ENCODE measurements around the gene LMX1A.

Gene LMX1A

DNA sequence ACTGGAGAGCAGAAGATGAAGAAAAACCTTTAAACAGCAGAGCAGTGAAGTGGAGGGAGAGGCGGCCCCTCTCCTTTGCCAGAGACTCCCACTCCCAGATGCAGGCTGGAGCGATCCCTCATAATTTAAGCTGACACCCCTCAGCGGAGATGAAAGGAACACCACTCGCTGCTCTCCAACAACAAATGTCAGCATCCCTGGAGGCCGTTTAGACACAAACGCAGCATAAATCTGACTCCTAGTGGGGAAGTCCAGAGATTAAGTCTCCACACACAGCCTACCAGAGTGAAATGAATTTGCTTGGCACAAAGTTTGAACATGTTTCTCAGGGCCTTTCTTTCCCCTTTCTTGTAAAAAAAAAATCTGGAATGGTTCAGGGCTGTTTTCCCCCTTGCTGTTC lies 137.8 kb downstream of the LMX1A start:
- no peak for DNase-seq (ENCODE audit: low read depth)

DNA sequence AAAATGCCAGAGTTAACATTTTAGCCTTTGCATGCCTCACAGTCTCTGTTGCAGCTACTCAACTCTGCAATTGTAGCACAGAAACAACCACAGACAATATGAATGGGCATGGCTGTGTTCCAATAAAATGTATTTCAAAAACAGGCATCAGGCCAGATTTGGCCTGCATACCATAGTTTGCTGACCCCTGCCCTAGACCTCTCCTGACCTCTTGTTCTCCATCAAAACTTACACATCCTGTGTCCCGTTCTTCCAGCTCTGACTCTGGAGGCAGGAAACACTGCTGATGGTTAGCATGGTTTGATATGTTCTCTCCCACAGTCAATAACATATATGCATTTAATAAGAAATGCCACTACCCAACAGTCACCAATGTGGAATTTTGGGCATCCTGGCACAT lies 138.6 kb downstream of the LMX1A start:
- no peak for DNase-seq (ENCODE audit: low read depth)

DNA sequence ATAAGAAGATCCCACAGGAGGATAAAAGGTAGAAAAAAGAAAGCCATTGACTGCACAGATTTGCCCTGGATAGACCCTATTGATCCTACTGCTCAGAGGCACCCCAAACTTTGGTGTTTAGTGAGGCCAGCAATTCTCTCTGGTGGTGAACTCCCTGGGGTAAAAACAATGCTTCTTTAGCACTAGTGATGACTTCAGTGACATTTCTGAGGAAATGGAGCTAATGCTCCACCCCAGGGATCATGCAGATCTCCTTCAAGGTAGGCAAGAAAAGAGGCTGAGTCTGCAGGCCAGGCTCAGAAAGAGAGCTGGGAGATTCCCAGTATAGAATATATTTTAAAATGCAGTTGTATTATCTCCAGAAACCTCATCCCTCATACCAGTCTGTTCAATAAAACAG lies 140.3 kb downstream of the LMX1A start:
- DNase-seq (ENCODE audit: low read depth), result no peak

DNA sequence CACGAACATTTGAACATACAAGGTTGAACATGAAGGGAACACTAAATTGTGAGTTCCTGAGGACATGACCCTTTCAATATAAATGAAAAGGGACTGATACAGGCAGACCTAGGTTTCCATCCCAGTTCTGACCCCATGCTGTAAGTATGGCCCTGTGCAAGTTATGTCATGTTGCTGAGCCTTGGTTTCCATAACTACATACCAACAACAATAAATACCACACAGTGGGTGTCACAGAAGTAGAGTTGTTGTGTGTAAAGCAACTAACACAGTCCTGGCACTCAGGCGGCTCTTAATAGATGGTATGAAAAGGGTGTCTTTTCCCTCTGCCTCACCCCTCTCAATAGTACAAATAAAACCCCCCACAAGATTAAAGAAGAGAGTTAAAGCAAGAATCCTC lies 140.8 kb downstream of the LMX1A start:
- no peak for DNase-seq (ENCODE audit: low read depth)

DNA sequence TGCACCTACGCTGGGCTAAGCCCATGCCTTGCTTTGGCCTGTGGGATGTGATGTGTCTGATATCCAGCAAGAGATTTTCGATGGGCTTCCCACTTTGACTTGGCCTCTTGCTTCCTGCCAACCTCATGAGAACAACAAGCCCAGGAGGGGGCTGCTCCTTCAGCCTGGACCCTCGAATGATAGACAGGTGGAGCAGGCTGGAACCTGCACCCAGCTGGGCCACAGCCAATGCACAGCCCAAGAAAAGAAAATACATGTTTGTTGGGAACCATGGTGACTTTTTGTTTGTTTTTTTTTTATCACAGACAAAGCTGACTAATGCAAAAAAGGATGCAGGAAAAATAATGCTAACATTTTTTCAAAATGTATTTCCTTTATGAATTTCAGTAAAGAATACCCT lies 144.3 kb downstream of the LMX1A start:
- no peak for DNase-seq (ENCODE audit: low read depth)

DNA sequence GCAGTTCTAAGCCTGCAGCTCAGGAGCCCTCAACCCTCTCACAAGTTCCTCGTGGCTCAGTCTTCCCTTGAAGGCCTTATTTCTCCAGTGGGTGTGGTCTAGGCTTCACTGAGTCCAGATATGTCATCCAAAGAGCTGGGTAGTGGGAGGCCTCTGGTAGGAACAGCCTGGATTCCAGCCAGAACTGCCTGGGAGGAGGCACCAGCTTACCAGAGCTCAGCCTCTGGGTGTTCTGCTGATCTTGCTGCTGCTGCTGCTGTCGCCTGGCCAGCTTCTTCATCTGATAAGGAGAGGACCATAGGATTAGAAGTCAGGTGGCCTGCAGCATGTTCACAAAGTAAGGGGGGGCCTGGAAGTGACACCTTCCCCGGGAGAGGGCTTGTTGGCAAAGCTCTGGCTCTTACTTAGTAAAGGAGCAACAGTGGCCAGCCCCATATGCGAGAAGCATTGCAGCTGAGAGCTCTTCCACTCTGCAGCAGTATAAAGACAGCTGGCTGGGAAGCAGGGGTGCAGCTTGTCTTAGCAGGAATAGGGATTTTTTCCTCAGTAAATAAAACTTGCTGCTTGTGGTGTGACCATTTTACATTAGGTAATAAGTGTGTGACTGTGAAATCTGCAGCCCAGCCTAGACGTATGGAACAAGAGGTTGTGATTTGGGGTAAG lies 148.5 kb downstream of the LMX1A start:
- DNase-seq (ENCODE audit: low read depth), result no peak

DNA sequence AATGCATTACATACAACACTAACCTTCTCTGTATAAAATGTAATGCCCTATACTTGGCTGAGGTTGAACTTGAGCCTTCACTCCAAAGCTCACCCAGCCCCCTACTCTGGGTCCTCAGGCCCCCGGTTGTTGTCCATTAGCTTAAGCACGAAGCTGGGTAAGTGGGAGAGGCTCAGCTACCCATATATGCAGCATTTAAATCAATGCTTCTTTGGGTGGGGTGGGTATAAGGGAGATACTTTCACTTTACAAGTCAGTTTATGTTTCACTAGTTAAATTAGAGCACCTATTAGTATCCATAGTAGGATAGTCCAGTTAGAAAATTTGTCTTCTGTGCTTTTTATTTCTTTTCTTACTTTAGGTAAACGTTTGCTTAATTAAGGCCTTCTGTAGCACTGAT lies 151.4 kb downstream of the LMX1A start:
- DNase-seq (ENCODE audit: low read depth), result no peak

DNA sequence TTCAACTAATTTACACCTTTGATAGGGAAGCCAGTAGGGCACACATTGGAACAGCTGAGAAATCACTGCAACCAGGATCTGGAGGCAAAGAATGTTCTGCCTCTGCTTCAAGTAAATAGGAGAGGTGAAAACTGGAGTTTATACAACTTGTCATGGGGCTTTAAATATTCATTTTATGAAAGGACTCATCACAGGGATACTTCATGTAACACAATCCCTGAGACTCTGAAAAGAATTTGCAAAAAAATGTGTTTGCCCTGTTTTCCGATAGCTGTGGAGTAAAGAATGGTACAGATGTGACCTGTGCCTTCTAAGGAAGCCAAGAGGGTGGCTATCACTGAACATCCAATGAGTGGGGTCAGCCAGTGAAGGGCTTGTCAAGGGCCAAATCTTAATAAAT lies 152.0 kb downstream of the LMX1A start:
- no peak for DNase-seq (ENCODE audit: low read depth)

DNA sequence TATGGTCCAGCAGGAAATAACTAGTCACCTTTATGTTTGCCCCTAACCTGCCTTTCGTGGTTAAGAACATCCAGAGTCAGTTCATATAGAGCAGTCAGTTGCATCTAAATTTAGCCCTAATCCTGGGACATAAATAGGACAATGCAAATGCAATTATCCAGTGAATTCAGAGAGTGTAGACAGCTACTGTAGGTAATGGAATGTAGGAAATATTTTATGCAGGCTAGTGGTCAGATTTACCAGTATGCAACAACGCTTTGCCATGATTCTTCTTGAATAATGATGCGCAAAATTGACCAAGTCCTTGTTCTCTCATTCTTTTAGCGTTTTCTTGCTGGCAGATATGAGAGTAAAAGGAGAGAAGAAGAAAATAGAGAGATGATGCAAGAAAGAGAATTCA lies 165.4 kb downstream of the LMX1A start:
- DNase-seq (ENCODE audit: low read depth), result no peak

DNA sequence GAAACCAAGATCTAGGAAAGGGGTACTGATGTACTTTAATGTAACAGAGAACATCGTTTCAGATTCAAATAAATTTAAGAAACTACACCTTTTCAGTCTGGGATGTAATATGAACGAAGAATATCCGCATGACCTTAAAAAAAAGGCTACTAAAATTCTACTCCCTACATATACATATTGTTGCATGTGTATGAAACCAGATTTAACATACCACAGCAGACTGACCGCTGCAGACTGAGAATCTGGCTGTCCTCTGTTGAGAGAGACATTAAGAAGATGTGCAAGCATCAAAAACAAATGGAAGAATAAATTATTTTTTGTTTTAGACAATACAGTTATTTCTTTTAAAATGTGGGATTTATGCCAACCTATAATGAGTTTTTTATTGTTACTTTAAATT lies 166.6 kb downstream of the LMX1A start:
- no peak for DNase-seq (ENCODE audit: low read depth)

DNA sequence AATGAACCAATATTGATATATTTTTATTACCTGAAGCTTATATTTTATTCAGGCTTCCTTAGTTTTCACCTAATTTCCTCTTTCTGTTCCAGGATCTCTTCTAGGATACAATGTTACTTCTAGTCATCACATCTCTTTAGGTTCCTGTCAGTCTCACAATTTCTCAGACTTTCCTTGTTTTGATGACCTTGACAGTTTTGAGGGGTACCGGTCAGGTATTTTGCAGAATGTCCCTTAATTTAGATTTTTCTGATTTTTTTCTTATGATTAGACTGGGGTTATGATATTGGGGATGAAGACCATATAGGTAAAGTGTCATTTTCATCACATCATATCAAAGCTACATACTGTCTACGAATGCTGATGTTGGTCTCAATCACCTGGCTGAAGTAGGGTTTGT lies 167.5 kb downstream of the LMX1A start:
- no peak for DNase-seq (ENCODE audit: low read depth)

DNA sequence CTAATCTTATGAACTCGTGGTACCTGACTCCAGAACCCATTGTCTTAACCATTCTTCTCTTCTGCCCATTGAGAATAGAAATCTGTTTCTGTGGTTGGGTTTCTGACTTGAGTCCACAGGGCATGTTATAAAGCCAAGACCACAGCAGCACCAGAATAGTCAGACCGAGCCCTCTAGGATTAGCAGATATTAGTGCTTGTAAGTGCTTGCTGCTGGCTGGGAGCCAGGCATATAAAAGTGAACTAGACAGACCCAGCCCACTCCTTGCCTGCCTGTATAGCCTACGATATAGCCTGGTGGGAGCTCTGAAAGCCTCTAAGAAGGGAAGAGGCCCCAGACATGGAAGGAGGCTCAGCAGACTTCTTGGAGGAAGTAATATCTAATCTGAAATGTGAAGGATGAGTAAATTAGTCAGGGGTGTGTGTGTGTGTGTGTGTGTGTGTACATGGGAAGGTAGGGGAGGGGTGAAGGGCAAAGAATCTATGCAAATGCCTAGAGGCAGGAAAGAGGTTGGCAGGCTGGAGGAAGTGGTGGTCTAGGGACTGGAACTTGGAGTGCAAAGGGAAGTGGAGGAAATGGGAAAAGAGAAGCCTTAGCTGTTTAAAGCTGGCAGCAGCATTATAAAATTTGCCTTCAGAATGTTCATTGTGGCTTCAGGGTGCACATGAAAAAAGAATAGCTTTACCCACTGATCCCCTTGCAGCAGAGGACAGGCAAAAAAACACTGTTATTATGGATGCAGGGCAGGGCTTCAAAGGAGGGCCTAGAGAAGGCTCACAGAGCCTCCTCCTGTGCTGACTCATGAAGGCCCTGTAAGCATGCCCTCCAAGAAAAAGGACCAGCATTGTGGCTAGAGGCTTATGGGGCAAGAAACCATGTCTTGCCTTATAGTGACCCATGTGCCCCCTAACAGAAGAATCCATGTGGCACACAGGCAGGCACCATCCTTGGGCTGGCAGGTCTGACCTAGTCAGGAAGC lies 169.2 kb downstream of the LMX1A start:
- no peak for DNase-seq (ENCODE audit: low read depth)

DNA sequence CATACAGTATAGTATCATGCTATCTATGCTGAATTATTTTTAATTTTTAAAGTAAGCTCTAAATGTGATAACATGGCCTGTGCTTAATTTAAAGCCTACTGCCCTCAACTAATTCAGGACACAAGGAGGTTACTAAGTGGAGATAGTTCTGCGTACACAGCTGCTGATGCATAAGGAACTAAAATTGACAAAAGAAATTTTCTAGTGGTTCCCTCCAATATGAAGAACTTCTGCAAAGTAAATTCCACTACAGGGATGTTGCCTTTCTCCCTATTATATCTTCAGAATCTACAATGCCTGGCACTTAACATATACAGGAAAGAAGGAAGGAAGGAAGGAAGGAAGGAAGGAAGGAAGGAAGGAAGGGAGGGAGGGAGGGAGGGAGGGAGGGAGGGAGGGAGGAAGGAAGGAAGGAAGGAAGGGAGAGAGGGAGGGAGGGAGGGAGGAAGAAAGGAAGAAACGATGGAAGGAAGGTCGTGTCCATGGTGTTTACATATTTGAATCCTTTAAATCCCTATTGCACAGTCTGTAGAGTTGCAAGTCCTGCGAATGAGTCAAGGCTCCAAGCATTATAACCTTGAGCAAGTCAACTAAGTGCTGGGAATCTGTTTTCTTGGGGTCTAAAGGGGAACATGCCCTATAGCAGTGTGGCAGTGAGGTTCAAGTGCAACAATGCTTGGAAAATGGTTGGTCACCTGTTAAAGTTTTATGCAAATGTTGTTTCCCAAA lies 171.2 kb downstream of the LMX1A start:
- DNase-seq (ENCODE audit: low read depth), result no peak

DNA sequence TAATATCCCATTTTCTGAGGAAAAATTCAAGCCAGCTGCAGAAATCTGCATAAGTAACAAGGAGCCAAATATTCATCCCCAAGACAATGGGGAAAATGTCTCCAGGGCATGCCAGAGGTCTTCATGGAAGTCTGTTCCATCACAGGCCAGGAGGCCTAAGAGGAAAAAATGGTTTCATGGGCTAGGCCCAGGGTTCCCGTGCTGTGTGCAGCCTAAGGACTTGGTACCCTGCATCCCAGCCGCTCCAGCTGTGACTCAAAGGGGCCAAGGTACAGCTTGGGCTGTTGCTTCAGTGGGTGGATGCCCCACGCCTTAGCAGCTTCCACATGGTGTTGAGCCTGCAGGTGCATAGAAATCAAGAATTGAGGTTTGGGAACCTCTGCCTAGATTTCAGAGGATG lies 173.5 kb downstream of the LMX1A start:
- DNase-seq (ENCODE audit: low read depth), result no peak

DNA sequence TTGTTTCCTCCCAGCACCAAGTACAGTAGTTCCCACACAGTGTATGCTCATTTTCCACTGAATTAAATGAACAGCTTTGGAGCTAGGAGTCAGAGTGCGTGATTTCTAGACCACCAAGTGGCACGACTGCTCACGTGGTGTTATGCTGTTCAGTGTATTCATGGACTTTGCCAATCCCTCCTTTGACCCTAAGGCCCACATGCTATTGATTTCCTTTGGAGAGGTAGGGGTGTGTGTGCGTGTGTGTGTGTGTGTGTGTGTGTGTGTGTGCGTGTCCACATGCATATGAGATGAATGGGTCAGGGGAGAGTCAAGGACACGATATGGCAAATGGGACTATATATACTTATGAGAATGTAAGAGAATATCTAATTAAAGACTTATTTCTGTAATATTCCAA lies 177.2 kb downstream of the LMX1A start:
- no peak for DNase-seq (ENCODE audit: low read depth)

DNA sequence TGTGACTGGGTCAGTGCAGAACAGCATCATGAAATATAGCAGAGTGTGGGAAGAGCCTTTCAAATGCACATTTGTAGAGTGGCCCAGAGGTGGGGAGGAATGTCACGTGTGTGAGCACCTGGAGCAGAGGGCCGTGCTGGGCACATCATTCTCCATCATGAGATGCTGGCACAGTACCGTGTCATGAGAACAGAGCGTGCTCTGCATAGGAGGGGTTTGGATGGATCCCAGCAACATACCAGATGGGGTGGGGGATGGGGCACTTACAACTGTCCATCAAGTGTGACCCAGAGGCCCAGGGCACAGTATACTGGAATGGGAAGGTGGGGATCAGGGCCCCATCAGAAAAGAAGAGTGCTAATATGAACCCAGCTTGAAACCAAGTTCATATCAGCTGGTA lies 182.0 kb downstream of the LMX1A start:
- no peak for DNase-seq (ENCODE audit: low read depth)

DNA sequence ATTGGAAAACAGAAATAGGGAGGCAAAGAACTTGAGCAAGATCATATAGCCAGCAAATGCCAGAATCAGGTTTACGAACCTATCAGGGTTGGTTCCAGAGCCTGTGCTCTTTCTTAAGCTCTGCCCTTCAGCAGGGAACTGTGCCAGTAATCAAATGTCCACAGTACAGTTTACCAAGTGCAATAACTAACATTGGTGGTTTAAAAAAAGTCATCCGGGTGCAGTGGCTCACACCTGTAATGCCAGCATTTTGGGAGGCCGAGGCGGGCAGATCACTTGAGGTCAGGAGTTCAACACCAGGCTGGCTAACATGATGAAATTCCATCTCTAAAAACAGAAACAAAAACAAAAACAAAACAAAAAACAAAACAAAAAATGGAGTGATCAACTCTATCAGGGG lies 182.7 kb downstream of the LMX1A start:
- no peak for DNase-seq (ENCODE audit: low read depth)

DNA sequence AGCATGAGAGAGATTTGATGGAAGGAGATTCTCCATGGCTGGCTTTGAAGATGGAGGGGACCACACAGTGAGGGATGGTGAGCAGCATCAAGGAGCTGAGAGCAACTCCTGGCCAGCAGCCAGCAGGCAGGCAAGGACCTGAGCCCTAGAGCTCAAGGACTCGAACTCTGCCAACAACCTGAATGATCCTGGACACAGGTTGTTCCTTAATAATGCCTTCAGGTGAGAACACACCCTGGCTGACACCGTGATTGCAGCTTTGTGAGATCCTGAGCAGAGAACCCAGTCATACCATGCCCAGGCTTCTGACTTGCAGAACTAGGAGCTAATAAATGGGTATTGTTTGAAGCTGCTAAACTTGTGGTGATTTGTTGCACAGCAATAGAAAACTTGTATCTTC lies 183.1 kb downstream of the LMX1A start:
- DNase-seq (ENCODE audit: low read depth), result no peak

DNA sequence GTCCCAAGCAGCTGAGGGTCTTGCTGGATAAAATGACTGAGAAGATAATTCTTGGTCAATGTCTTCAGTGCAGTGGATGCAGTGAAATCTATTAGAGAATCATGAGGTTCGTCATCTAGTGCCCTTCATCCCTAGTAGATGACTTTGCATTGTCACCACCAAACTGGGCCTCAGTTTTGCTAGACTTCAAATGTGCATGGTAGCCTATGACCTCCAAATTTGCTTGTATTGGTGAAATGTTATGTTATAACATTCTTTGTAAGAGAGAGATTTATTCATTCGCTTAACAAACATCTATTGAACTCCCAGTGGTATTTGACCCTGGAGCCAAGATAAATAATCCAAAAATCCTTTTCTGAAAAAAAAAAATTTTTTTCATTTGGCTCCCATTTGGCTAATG lies 183.8 kb downstream of the LMX1A start:
- DNase-seq (ENCODE audit: low read depth), result no peak

DNA sequence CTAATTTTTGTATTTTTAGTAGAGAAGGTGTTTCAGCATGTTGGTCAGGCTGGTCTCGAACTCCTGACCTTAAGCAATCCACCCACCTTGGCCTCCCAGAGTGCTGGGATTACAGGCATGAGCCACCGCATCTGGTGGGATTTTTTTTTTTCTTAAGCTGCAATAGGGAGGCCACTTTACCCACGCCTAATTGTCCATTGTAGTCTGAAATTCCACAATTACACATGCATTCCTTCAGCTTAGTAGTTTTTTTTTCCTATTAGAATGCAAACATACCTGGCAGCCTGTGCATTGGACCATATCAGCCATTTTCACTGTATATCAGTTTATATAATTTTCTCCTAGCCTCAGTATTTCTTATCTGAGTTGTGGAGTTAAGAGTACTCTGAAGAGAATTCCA lies 186.8 kb downstream of the LMX1A start:
- no peak for DNase-seq (ENCODE audit: low read depth)

DNA sequence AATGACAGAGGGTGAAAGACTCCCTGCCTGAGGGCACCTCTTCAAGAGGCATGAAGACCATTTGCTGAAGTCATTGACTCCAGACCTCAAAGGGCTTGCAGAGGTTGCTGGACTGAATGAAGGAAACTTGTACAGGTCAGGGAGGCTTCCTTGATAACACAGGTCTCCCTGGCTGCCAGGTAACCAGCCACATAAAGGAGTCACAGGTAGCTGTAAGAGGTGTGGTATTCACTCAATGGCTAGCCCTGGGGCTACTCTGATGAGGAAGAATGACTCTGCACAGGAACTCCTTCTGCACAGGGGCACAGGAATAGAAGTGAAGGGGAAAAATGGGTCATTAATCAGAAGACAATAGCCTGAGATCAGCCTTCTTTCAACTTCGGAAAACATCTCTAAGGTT lies 187.5 kb downstream of the LMX1A start:
- DNase-seq (ENCODE audit: low read depth), result no peak

DNA sequence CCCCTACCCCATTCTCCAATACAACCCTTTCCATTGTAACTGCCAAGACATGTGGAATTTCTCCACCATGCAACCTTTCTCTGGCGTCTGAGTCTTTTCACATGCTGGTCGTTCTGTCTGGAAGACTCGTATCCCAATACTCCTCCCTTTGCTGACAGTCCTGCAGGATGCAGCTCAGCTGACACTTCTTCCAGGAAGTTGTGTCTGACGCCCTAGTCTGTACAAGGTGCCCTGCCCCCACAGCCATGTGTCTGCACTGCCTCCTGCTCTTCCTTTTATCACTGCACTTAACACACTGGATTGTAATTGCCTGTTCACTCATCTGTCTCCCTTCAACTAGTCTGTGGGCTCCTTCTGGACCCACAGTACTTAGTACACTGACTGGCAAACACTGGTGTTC lies 188.0 kb downstream of the LMX1A start:
- DNase-seq (ENCODE audit: low read depth), result no peak

DNA sequence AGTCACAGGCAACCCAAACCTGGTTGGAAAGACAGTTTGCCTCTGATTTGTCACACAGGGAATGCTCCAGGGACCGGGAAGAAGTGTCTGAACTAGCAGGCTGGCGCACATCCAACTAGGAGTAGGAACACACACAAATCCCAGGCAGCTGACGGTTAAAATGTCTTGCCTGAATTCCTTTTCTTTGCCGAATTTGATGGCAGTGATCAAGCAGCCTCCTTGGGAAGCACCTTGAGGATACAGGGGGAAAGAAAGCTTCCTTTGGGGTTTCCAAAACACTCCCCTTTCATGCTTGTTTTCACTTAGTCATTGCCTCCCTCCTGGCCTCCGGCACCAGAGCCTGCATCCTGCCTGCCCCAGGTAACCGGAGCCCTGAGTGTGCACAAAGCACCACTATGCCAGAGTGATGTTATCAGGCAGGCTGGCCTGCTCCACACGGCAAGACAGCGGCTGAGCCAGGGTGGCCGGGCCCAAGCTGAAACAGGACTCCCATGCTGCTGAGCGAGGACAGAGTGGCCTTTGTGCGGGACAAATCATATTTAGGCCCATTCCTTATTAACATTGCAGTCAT lies 193.8 kb downstream of the LMX1A start:
- DNase-seq (ENCODE audit: low read depth), result no peak
